Hippocampal formation (tissue), 2 donors: ENCODE data around the gene EMD.

Source experiments
- DNase-seq, 2 donors: peaks; one replicate each; lab custom pipeline; 2025; lab: John Stamatoyannopoulos, UW

EMD gene

GRCh38 chrX:154355094-154355775, 23.9 kb upstream of the EMD start:
- DNase-seq, result no peak

GRCh38 chrX:154355776-154356140, 23.3 kb upstream of the EMD start:
- no peak for DNase-seq

GRCh38 chrX:154356596-154356995, 22.5 kb upstream of the EMD start:
- no peak for DNase-seq

- DNase-seq, result no peak
Measured at GRCh38 chrX:154357205-154357604, 21.9 kb upstream of the EMD start.

GRCh38 chrX:154358011-154358410, 21.1 kb upstream of the EMD start:
- DNase-seq, result no peak

- no peak for DNase-seq
Measured at GRCh38 chrX:154358829-154359228, 20.3 kb upstream of the EMD start.

- DNase-seq, result no peak
Measured at GRCh38 chrX:154359362-154360154, 19.5 kb upstream of the EMD start.

- DNase-seq, result no peak
Measured at GRCh38 chrX:154360155-154360713, 18.9 kb upstream of the EMD start.

GRCh38 chrX:154362085-154362742, 16.9 kb upstream of the EMD start:
- DNase-seq, result no peak

- no peak for DNase-seq
Measured at GRCh38 chrX:154363706-154364439, 15.2 kb upstream of the EMD start.

GRCh38 chrX:154365052-154365600, 14.0 kb upstream of the EMD start:
- DNase-seq, result no peak

GRCh38 chrX:154365997-154366665, 13.0 kb upstream of the EMD start:
- no peak for DNase-seq

GRCh38 chrX:154366666-154367055, 12.4 kb upstream of the EMD start:
- peak in 1 of 2 donors; percentile 35 for DNase-seq

- no peak for DNase-seq
Measured at GRCh38 chrX:154367474-154368308, 11.4 kb upstream of the EMD start.

GRCh38 chrX:154368630-154369448, 10.3 kb upstream of the EMD start:
- DNase-seq, result no peak

- DNase-seq, result peak in 1 of 2 donors; percentile 13
Measured at GRCh38 chrX:154369449-154370299, 9.4 kb upstream of the EMD start.

- no peak for DNase-seq
Measured at GRCh38 chrX:154370300-154371016, 8.6 kb upstream of the EMD start.
